Memory B cell (primary cell): ENCODE measurements around the gene KDM6A.
A peak's percentile ranks its signal among the peaks of the same experiment; 100 is the strongest.
"Not testable (repeated sequence)": the region's sequence is repeated elsewhere in the genome, so short reads cannot be mapped to it uniquely, and the experiment has no call there.

Experiments
- ATAC-seq: fragments of 150-1000 bp; cut with Tn5 transposase; 2 replicates; pipeline ENCODE4 v1.10.0; 2021; ENCODE audit warnings: low read depth, mild to moderate bottlenecking, moderate library complexity
- DNase-seq, 2 donors: peaks; one replicate each; pipeline ENCODE4 v3.0.0; 2022; ENCODE audit warnings: low spot score in 2 of 2
- H3K27ac Mint-ChIP-seq: one replicate; pipeline ENCODE4 v1.8.0; 2022; ENCODE audit warnings: mild to moderate bottlenecking, moderate library complexity, mixed read lengths
- H3K27me3 Mint-ChIP-seq: one replicate; pipeline ENCODE4 v1.8.0; 2022; ENCODE audit warnings: mixed read lengths
- H3K36me3 Mint-ChIP-seq: one replicate; pipeline ENCODE4 v1.8.0; 2022; ENCODE audit warnings: mild to moderate bottlenecking, mixed read lengths
- H3K4me1 Mint-ChIP-seq: one replicate; pipeline ENCODE4 v1.8.0; 2022; ENCODE audit warnings: mixed read lengths
- H3K4me3 Mint-ChIP-seq: one replicate; pipeline ENCODE4 v1.8.0; 2022; ENCODE audit warnings: mild to moderate bottlenecking, moderate library complexity, mixed read lengths
- H3K9me3 Mint-ChIP-seq: one replicate; pipeline ENCODE4 v1.8.0; 2022; ENCODE audit warnings: mixed read lengths

KDM6A gene

GRCh38 chrX:44874420-44875184 is 1.6 kb downstream of the KDM6A start:
- Mint-ChIP-seq H3K4me1 (peaks cover 5% of the 10 kb centered on the region), H3K27me3 (no peaks in the 10 kb centered on the region), H3K36me3 (no peaks in the 10 kb centered on the region), H3K9me3 (no peaks in the 10 kb centered on the region), H3K4me3 (peak overlapping the region; percentile 92), H3K27ac (peak overlapping the region; percentile 87)
- DNase-seq (no peak), ATAC-seq (no peak)

GRCh38 chrX:44875185-44875489 is 2.1 kb downstream of the KDM6A start:
- H3K27me3 Mint-ChIP-seq, result no peaks in the 10 kb centered on the region
- DNase-seq (no peak), ATAC-seq (no peak)
- peak overlapping the region; percentile 92 for H3K4me3 Mint-ChIP-seq
- no peaks in the 10 kb centered on the region for H3K9me3 Mint-ChIP-seq
- H3K36me3 Mint-ChIP-seq, result peaks cover under 1% of the 10 kb centered on the region
- peaks cover 5% of the 10 kb centered on the region for H3K4me1 Mint-ChIP-seq
- peak overlapping the region; percentile 87 for H3K27ac Mint-ChIP-seq

GRCh38 chrX:44876086-44876485 is 3.1 kb downstream of the KDM6A start:
- peaks cover 5% of the 10 kb centered on the region for H3K4me1 Mint-ChIP-seq
- no peak overlapping the region for H3K27ac Mint-ChIP-seq
- no peaks in the 10 kb centered on the region for H3K27me3 Mint-ChIP-seq
- no peak for ATAC-seq
- no peaks in the 10 kb centered on the region for H3K9me3 Mint-ChIP-seq
- H3K4me3 Mint-ChIP-seq, result peak overlapping the region; percentile 17
- DNase-seq, result no peak
- H3K36me3 Mint-ChIP-seq, result peaks cover 2% of the 10 kb centered on the region

- DNase-seq (no peak), ATAC-seq (no peak)
- H3K9me3 Mint-ChIP-seq, result no peaks in the 10 kb centered on the region
- no peak overlapping the region for H3K4me3 Mint-ChIP-seq
- H3K36me3 Mint-ChIP-seq, result peaks cover 2% of the 10 kb centered on the region
- H3K27me3 Mint-ChIP-seq, result no peaks in the 10 kb centered on the region
- no peak overlapping the region for H3K27ac Mint-ChIP-seq
- H3K4me1 Mint-ChIP-seq, result peaks cover 2% of the 10 kb centered on the region
Measured at GRCh38 chrX:44876767-44877166, 3.8 kb downstream of the KDM6A start.

- DNase-seq (no peak), ATAC-seq (no peak)
- Mint-ChIP-seq H3K4me1 (peaks cover 7% of the 10 kb centered on the region), H3K27me3 (no peaks in the 10 kb centered on the region), H3K9me3 (no peaks in the 10 kb centered on the region), H3K36me3 (peaks cover 2% of the 10 kb centered on the region), H3K27ac (no peak overlapping the region), H3K4me3 (no peak overlapping the region)
Measured at GRCh38 chrX:44878780-44879179, 5.8 kb downstream of the KDM6A start.

DNA sequence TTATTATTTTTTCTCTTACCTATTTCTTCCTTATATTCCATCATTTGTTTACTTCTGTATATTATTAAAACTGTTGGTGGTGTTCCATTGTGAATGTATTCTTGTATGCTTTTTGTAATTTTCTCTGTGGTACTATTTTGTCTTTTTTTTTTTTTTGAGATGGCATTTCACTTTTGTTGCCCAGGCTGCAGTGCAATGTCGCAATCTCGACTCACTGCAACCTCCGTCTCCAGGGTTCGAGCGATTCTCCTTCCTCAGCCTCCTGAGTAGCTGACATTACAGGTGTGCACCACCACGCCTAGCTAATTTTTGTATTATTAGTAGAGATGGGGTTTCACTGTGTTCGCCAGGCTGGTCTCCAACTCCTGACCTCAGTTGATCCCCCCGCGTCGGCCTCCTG is 8.6 kb downstream of the KDM6A start:
- no peaks in the 10 kb centered on the region for H3K27me3 Mint-ChIP-seq
- ATAC-seq (no peak), DNase-seq (no peak)
- no peak overlapping the region for H3K4me3 Mint-ChIP-seq
- peaks cover 2% of the 10 kb centered on the region for H3K36me3 Mint-ChIP-seq
- peaks cover 15% of the 10 kb centered on the region for H3K4me1 Mint-ChIP-seq
- no peaks in the 10 kb centered on the region for H3K9me3 Mint-ChIP-seq
- no peak overlapping the region for H3K27ac Mint-ChIP-seq

GRCh38 chrX:44882635-44883034 is 9.6 kb downstream of the KDM6A start:
- Mint-ChIP-seq H3K4me1 (peaks cover 18% of the 10 kb centered on the region), H3K9me3 (no peaks in the 10 kb centered on the region), H3K4me3 (no peak overlapping the region), H3K27me3 (no peaks in the 10 kb centered on the region), H3K36me3 (peaks cover 2% of the 10 kb centered on the region), H3K27ac (no peak overlapping the region)
- no peak for ATAC-seq
- DNase-seq, result no peak

DNA sequence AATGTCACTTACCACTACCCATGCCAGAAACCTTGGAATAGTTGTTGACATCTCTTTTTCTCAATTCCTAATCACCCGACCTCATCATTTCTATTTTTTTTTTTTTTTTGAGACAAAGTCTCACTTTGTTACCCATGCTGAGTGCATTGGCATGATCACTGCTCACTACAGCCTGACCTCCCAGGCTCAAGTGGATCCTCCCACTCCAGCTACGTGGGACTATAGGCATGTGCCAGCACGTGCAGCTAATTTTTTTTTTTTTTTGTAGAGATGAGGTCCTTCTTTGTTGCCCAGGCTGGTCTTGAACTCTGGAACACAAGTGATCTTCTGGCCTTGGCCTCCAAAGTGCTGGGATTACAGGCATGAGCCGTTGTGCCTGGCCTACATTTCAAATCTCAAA is 12.0 kb downstream of the KDM6A start:
- DNase-seq (no peak), ATAC-seq (no peak)
- no peaks in the 10 kb centered on the region for H3K27me3 Mint-ChIP-seq
- H3K36me3 Mint-ChIP-seq, result peaks cover 2% of the 10 kb centered on the region
- H3K4me3 Mint-ChIP-seq, result no peak overlapping the region
- H3K4me1 Mint-ChIP-seq, result peaks cover 20% of the 10 kb centered on the region
- H3K9me3 Mint-ChIP-seq, result no peaks in the 10 kb centered on the region
- no peak overlapping the region for H3K27ac Mint-ChIP-seq

DNA sequence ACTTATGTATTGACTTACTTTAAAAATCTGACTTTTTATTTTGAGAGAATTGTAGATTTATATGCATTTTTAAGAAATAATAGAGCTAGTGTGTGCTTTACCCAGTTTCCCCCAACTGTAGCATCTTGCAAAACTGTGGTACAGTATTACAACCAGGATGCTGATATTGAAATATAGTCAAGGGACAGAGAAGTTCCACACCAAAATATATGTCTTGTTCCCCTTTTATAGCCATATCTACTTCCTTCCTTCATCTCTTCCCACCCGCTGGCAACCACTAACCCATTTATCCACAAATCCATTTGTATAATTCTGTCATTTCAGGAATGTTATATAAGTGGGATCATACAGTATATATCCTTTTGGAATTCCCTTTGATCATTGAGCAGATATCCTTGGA is 16.8 kb downstream of the KDM6A start:
- DNase-seq (no peak), ATAC-seq (no peak)
- H3K4me3 Mint-ChIP-seq, result peak overlapping the region; percentile 14
- no peaks in the 10 kb centered on the region for H3K27me3 Mint-ChIP-seq
- H3K9me3 Mint-ChIP-seq, result no peaks in the 10 kb centered on the region
- H3K4me1 Mint-ChIP-seq, result peaks cover 14% of the 10 kb centered on the region
- H3K27ac Mint-ChIP-seq, result no peak overlapping the region
- no peaks in the 10 kb centered on the region for H3K36me3 Mint-ChIP-seq

- no peak for ATAC-seq
- no peaks in the 10 kb centered on the region for H3K36me3 Mint-ChIP-seq
- H3K4me3 Mint-ChIP-seq, result peak overlapping the region; percentile 14
- DNase-seq, result no peak
- H3K27me3 Mint-ChIP-seq, result no peaks in the 10 kb centered on the region
- H3K4me1 Mint-ChIP-seq, result peaks cover 13% of the 10 kb centered on the region
- H3K27ac Mint-ChIP-seq, result no peak overlapping the region
- H3K9me3 Mint-ChIP-seq, result no peaks in the 10 kb centered on the region
Measured at GRCh38 chrX:44890247-44890646, 17.3 kb downstream of the KDM6A start.

- peaks cover 12% of the 10 kb centered on the region for H3K4me1 Mint-ChIP-seq
- H3K27ac Mint-ChIP-seq, H3K4me3 Mint-ChIP-seq, H3K9me3 Mint-ChIP-seq, ATAC-seq, H3K27me3 Mint-ChIP-seq, DNase-seq, H3K36me3 Mint-ChIP-seq: not testable (repeated sequence)
Measured at GRCh38 chrX:44890687-44891086, 17.7 kb downstream of the KDM6A start.

DNA sequence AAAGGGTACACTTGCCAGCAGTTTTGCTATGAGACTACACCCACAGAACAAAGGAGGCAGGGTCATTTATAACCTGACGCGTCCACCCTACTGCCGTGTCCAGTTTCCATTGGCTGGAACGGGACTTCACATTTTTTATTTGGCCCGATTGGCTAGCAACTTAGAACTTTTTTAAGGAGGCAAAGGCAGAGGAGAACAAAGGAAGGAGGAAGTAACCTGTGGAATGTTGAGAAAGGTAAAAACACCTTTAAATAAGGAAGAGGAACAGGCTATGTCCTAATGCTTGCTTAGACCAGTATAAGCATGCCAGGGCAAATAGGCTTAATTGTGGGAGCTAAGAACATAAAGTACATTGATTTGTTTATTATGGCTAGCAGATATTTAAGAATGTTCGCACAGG is 18.7 kb downstream of the KDM6A start:
- H3K4me1 Mint-ChIP-seq, result peaks cover 12% of the 10 kb centered on the region
- peaks cover 3% of the 10 kb centered on the region for H3K36me3 Mint-ChIP-seq
- H3K4me3 Mint-ChIP-seq, result no peak overlapping the region
- no peak overlapping the region for H3K27ac Mint-ChIP-seq
- DNase-seq, result no peak
- ATAC-seq, result no peak
- H3K9me3 Mint-ChIP-seq, result peaks cover 2% of the 10 kb centered on the region
- H3K27me3 Mint-ChIP-seq, result no peaks in the 10 kb centered on the region

DNA sequence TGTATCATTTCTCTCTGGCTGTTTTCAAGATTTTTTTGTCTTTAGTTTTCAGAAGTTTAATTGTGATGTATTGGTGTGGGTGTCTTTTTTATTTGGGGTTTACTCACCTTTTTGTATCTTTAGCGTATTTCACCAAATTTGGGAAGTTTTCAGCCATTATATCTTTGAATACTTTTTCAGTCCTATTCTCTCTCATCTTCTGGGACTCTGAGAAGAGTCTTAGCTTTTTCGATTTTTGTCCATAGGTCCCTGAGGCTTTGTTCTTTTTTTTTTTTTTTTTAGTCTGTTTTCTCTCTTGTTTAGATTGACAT is 23.8 kb downstream of the KDM6A start:
- DNase-seq (no peak), ATAC-seq (no peak)
- H3K4me3 Mint-ChIP-seq, result no peak overlapping the region
- no peak overlapping the region for H3K27ac Mint-ChIP-seq
- peaks cover 3% of the 10 kb centered on the region for H3K36me3 Mint-ChIP-seq
- peaks cover 2% of the 10 kb centered on the region for H3K9me3 Mint-ChIP-seq
- H3K27me3 Mint-ChIP-seq, result no peaks in the 10 kb centered on the region
- peaks cover 21% of the 10 kb centered on the region for H3K4me1 Mint-ChIP-seq

DNA sequence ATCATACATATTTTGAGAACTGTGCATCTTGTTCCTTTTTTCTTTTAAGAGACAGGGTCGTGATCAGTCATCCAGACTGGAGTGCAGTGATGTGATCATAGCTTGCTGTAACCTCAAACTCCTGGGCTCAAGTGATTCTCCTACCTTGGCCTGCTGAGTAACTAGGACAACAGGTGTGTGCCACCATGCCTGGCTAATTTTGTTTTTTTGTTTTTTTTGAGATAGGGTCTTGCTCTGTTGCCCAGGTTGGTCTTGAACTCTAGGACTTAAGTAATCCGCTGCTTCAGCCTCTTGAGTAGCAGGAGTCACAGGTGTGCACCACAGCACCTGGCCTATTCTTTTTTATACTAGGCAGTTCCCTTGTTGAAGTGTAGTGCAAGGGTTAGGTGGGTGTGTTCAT is 24.6 kb downstream of the KDM6A start:
- peaks cover 21% of the 10 kb centered on the region for H3K4me1 Mint-ChIP-seq
- H3K36me3 Mint-ChIP-seq, result peaks cover 3% of the 10 kb centered on the region
- ATAC-seq (no peak), DNase-seq (no peak)
- H3K4me3 Mint-ChIP-seq, result peak overlapping the region; percentile 15
- peaks cover 2% of the 10 kb centered on the region for H3K9me3 Mint-ChIP-seq
- peak overlapping the region; percentile 45 for H3K27ac Mint-ChIP-seq
- H3K27me3 Mint-ChIP-seq, result no peaks in the 10 kb centered on the region

GRCh38 chrX:44898411-44899221 is 25.6 kb downstream of the KDM6A start:
- Mint-ChIP-seq H3K4me3 (peak overlapping the region; percentile 83), H3K27me3 (no peaks in the 10 kb centered on the region), H3K9me3 (peaks cover 2% of the 10 kb centered on the region), H3K4me1 (peaks cover 21% of the 10 kb centered on the region), H3K27ac (peak overlapping the region; percentile 77), H3K36me3 (peaks cover 3% of the 10 kb centered on the region)
- no peak for DNase-seq
- peak; percentile 58 for ATAC-seq
